HG03571 (cell line): Measurements from ENCODE around the gene AQP5.

Experiments used
- ATAC-seq: cut with Tn5 transposase; IDR thresholded peaks from one replicate; pipeline ENCODE4 v1.9.1; 2021; ENCODE audit not compliant: unreplicated experiment

The AQP5 gene

GRCh38 chr12:49961111-49961922 lies at the start of gene AQP5:
Gene AQP5 (plus strand): TSS chr12:49961872. CDS start chr12:49962018, 146 bp downstream.
- no peak for ATAC-seq

- ATAC-seq, result no peak
These were observed 49.1 kb upstream of the AQP5 start for GRCh38 chr12:49912345-49913255.

- ATAC-seq, result no peak
These were observed 45.3 kb upstream of the AQP5 start for GRCh38 chr12:49916129-49916919.

- ATAC-seq, result no peak
These were observed 44.4 kb upstream of the AQP5 start for GRCh38 chr12:49917166-49917787.

- no peak for ATAC-seq
These were observed 43.9 kb upstream of the AQP5 start for GRCh38 chr12:49917788-49918173.

GRCh38 chr12:49920241-49920914 lies 41.3 kb upstream of the AQP5 start:
- ATAC-seq, result no peak

- ATAC-seq, result no peak
These were observed 40.8 kb upstream of the AQP5 start for GRCh38 chr12:49920915-49921286.

GRCh38 chr12:49921299-49921698 lies 40.4 kb upstream of the AQP5 start:
- ATAC-seq, result no peak

GRCh38 chr12:49921936-49922335 lies 39.7 kb upstream of the AQP5 start:
- no peak for ATAC-seq

- ATAC-seq, result no peak
These were observed 39.2 kb upstream of the AQP5 start for GRCh38 chr12:49922349-49923034.

GRCh38 chr12:49923035-49923644 lies 38.5 kb upstream of the AQP5 start:
- ATAC-seq, result no peak

- ATAC-seq, result no peak
These were observed 37.7 kb upstream of the AQP5 start for GRCh38 chr12:49923880-49924556.

GRCh38 chr12:49924628-49925246 lies 36.9 kb upstream of the AQP5 start:
- no peak for ATAC-seq

- no peak for ATAC-seq
These were observed 36.1 kb upstream of the AQP5 start for GRCh38 chr12:49925433-49926204.

- ATAC-seq, result no peak
These were observed 33.2 kb upstream of the AQP5 start for GRCh38 chr12:49928471-49928870.

- no peak for ATAC-seq
These were observed 32.1 kb upstream of the AQP5 start for GRCh38 chr12:49929581-49929980.

GRCh38 chr12:49930515-49931288 lies 31.0 kb upstream of the AQP5 start:
- no peak for ATAC-seq
